Measurements from ENCODE around the gene CHST11.
A peak's percentile ranks its signal among the peaks of the same experiment; 100 is the strongest.

Gene CHST11

DNA sequence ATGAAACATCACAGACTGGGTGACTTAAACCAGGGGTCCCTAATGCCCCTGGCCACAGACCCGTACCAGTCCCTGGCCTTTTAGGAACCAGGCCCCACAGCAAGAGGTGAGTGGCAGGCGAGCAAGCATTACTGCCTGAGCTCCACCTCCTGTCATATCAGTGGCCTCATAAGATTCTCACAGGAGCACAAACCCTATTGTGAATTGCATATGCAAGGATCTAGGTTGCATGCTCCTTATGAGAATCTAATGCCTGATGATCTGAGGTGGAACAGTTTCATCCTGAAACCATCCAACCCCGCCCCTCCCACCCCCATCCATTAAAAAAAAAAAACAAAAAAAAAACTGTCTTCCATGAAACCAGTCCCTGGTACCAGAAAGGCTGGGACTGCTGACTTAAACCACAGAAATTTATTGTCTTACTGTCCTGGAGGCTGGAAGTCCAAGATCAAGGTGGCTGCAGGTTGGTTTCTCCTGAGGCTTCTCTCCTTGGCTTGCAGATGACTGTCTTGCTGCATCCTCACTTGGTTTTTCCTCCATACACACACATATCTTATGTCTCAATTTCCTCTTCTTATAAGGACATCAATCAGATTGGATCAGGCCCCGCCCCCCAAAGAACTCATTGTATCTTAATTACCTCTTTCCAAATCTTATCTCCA, 235.9 kb downstream of the CHST11 start:
- H3K9me3 Mint-ChIP-seq: no peaks in the 10 kb centered on the region
- peaks cover 14% of the 10 kb centered on the region for H3K36me3 Mint-ChIP-seq (ENCODE audit: insufficient read depth)
- ATAC-seq (replicated peaks) (no peak), DNase-seq (no peak)
- H3K27ac Mint-ChIP-seq: peak overlapping the region in 1 of 2 donors; percentile 73
- H3K4me1 Mint-ChIP-seq (ENCODE audit: low read depth in 2 of 2): peaks cover 56 to 73% of the 10 kb centered on the region in 2 donors
- peak overlapping the region; percentile 8 to 20 for H3K4me3 Mint-ChIP-seq
- no peaks in the 10 kb centered on the region for H3K27me3 Mint-ChIP-seq

DNA sequence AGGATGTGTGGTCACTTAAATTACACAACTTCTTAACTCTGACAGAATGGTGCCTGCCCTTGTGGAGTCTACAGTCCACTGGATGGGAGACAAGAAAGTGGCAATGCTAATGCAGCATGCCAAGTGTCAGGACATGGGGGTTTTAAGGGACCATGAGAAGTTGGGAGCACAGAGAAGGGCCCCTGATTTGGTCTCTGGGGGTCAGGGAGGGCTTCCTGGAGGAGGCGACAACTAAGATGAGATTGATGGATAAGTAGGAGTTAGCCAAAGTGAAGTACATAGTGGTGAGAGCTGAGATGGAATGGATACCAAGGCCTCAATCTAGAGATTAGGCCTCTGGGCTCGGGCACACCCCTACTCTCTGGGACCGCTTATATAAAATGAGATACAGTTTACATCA, 236.7 kb downstream of the CHST11 start:
- Mint-ChIP-seq H3K27me3 (no peaks in the 10 kb centered on the region), H3K9me3 (no peaks in the 10 kb centered on the region), H3K27ac (peak overlapping the region in 1 of 2 donors; percentile 73), H3K36me3 (ENCODE audit: insufficient read depth) (peaks cover 8% of the 10 kb centered on the region), H3K4me1 (ENCODE audit: low read depth in 2 of 2) (peaks cover 57 to 73% of the 10 kb centered on the region in 2 donors), H3K4me3 (peak overlapping the region; percentile 8 to 13)
- DNase-seq: no peak
- no peak for ATAC-seq (replicated peaks)

DNA sequence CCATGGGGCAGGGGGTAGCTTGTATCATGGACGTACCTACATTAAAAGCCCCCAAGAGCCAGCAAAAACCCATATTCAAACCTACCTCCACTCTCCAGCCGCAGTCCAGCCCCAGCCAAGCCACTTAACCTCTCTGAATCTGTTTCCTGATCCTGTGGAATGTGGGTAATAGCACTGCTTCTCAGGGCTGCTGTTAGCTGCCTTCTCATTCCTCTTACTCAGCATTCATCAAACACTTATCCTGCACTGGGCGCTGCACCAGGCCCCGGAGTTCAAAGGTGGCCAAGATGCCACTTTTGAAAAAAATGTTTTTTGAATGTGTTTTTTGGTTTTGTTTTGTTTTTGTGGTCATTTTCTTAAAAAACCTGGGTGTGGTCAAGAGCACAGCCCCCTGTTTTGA, 237.4 kb downstream of the CHST11 start:
- Mint-ChIP-seq H3K27me3 (no peaks in the 10 kb centered on the region), H3K36me3 (ENCODE audit: insufficient read depth) (peaks cover 8% of the 10 kb centered on the region), H3K4me3 (peak overlapping the region; percentile 38 to 59), H3K9me3 (no peaks in the 10 kb centered on the region), H3K4me1 (ENCODE audit: low read depth in 2 of 2) (peaks cover 54 to 70% of the 10 kb centered on the region in 2 donors), H3K27ac (peak overlapping the region; percentile 44 to 56)
- ATAC-seq (replicated peaks) (no peak), DNase-seq (no peak)

DNA sequence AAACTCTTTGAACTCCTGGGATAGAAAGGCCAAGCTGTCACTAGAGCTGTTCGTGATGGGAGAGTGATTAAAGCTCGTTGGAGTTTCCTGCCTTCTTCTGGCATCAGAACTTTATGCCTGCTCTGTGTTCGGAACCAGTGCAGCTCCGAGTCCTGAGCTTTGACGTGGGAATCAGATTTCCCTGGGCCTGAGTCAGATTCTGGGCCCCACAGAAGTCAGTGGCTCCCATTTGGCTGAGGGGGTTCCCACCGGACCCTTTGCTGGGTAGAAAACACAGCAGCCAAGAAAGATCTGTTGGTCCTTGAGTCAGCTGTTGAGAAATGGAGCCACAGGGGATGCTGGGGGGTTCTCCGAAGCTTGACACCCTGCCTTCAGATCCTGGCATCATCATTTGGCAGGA, 238.0 kb downstream of the CHST11 start:
- Mint-ChIP-seq H3K9me3 (no peaks in the 10 kb centered on the region), H3K27ac (peak overlapping the region; percentile 56 to 85), H3K27me3 (no peaks in the 10 kb centered on the region), H3K4me1 (ENCODE audit: low read depth in 2 of 2) (peaks cover 51 to 70% of the 10 kb centered on the region in 2 donors), H3K36me3 (ENCODE audit: insufficient read depth) (peaks cover 8% of the 10 kb centered on the region), H3K4me3 (peak overlapping the region; percentile 38 to 59)
- ATAC-seq (replicated peaks) (no peak), DNase-seq (no peak)

DNA sequence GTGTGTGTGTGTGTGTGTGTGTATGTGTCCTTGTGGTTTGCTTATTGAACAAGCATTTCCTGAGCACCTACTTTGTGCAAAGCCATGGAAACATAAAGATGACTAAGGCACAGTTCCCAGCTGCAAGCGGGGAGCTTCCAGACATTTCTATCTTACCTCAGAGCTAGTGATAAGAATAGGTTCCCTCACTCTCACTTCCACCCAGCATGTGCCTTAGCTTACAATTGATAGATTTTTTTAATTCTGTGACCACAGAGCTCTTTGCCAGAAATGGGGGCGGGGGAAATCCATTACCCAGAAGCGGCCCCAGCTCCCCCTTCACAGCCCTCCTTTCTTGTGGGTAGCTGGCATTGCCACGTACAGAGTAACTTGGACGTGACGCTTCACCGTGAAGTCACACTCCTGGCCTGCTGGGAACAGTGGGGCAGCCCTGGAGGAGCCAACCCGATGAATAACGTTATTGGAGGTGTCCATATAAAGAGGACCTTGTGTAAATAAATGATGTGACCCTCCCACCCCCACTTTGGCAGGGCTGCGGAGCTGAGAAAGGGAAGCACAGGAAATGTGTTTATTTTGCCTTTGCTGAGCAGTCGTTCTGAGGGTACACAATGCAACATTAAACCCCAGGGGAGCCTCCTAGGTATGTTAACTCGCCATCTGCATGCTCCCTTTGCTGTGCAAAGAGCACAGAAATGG, 238.9 kb downstream of the CHST11 start:
- peak; percentile 53 to 65 (median 53) for DNase-seq
- H3K36me3 Mint-ChIP-seq (ENCODE audit: insufficient read depth): peaks cover 8% of the 10 kb centered on the region

DNA sequence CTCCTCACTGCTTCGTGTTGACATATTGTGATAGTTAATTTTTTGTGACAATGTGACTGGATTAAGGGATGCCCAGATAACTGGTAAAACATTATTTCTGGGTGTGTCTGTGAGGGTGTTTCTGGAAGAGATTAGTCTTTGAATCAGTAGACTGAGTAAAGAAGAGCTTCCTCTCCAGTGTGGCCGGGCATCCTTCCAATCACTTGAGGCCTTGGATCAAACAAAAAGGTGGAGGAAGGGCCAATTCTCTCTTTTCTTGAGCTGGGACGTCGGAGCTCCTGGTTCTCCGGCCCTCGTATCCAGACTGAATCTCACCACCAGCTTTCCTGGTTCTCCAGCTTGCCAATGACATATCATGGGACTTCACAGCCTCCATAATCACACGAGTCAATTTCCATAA, 240.4 kb downstream of the CHST11 start:
- Mint-ChIP-seq H3K4me1 (ENCODE audit: low read depth in 2 of 2) (peaks cover 43 to 72% of the 10 kb centered on the region in 2 donors), H3K36me3 (ENCODE audit: insufficient read depth) (peaks cover 8% of the 10 kb centered on the region), H3K9me3 (no peaks in the 10 kb centered on the region), H3K27me3 (no peaks in the 10 kb centered on the region), H3K4me3 (peak overlapping the region in 1 of 2 donors; percentile 15), H3K27ac (peak overlapping the region; percentile 6 to 18)
- no peak for ATAC-seq (replicated peaks)
- DNase-seq: no peak

More for the DNA sequence above, 238.9 kb downstream of the CHST11 start:
- peak overlapping the region; percentile 59 to 71 for H3K4me3 Mint-ChIP-seq
- peak overlapping the region; percentile 85 for H3K27ac Mint-ChIP-seq
- no peaks in the 10 kb centered on the region for H3K9me3 Mint-ChIP-seq
- no peaks in the 10 kb centered on the region for H3K27me3 Mint-ChIP-seq
- H3K4me1 Mint-ChIP-seq (ENCODE audit: low read depth in 2 of 2): peaks cover 51 to 67% of the 10 kb centered on the region in 2 donors
- ATAC-seq (replicated peaks): peak; percentile 87

DNA sequence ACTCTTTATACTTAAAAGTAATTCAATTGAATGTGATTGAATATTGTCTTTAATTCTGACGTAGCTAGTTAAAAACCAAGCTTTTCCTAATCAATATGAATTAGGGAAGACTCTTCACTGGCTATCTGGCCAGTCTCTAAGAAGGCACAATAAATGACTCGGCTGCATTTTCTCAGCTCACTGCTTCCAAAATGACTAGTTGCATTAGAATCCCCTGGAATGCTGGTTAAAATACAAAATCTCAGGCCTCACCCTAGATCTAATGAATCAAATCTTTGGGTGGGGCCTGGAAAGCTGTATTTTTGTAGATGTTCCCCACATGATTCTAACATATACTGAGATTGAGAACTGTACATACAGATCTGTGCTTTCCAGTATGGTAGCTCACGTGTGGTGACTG, 242.1 kb downstream of the CHST11 start:
- no peak overlapping the region for H3K4me3 Mint-ChIP-seq
- no peak for DNase-seq

DNA sequence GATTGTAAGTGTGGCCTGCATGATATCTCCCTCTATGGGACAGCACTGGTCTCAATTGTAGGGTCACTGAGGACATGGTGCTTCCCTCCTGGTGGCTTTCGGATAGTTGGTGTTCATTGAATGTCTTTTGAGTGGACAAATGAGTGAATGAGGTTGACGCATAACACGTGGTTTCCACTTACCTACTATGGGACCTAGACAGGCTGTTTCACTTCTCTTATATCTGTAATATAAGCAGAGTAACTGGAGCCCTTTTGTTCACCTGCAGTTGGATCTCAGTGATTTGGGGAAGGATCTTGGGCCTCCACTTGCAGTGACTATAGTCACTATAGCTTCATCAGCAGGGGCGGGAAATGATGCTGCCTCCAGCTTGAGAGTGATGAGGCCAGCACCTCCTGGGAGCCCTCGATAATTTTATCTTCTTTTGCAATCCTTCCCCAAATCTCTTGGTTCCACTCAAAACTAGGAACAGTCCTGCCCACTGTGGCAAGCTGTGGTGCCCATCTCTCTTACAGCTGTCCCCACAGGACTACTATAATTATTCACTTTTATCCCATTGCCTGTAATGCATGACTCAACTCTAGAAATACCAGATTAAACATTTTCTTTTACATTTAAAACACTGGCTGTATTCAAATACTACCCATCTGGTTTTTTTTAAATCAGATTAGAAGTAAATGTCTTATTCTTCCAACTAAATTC, 242.9 kb downstream of the CHST11 start:
- Mint-ChIP-seq H3K36me3 (ENCODE audit: insufficient read depth) (peaks cover 11% of the 10 kb centered on the region), H3K9me3 (no peaks in the 10 kb centered on the region), H3K27me3 (no peaks in the 10 kb centered on the region), H3K4me3 (no peak overlapping the region), H3K27ac (peak overlapping the region in 1 of 2 donors; percentile 52), H3K4me1 (ENCODE audit: low read depth in 2 of 2) (peaks cover 39 to 71% of the 10 kb centered on the region in 2 donors)
- DNase-seq (no peak), ATAC-seq (replicated peaks) (no peak)

More for the DNA sequence above, 242.1 kb downstream of the CHST11 start:
- Mint-ChIP-seq H3K9me3 (no peaks in the 10 kb centered on the region), H3K27me3 (no peaks in the 10 kb centered on the region), H3K4me1 (ENCODE audit: low read depth in 2 of 2) (peaks cover 46 to 76% of the 10 kb centered on the region in 2 donors), H3K27ac (peak overlapping the region in 1 of 2 donors; percentile 52), H3K36me3 (ENCODE audit: insufficient read depth) (peaks cover 12% of the 10 kb centered on the region)
- no peak for ATAC-seq (replicated peaks)

DNA sequence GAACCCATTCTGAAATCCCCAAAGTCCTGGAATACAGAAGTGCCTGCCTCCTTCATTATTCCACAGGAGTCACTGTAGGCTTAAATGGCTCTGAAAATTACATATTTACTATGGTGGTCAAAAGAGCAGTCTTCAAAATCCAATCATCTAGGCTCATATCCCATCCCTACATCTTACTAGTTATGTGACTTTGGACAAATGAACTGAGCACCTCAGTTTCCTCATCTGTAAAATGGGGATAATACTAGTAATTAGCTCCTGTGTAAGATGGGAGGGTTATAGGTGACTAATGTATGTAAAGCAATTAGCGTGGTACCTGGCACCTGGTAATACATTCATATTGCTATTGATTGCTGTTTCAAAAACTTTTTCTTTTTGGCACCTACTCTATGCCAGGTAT, 243.6 kb downstream of the CHST11 start:
- Mint-ChIP-seq H3K27me3 (no peaks in the 10 kb centered on the region), H3K4me1 (ENCODE audit: low read depth in 2 of 2) (peaks cover 39 to 71% of the 10 kb centered on the region in 2 donors), H3K27ac (peak overlapping the region in 1 of 2 donors; percentile 25), H3K4me3 (no peak overlapping the region), H3K9me3 (no peaks in the 10 kb centered on the region), H3K36me3 (ENCODE audit: insufficient read depth) (peaks cover 11% of the 10 kb centered on the region)
- DNase-seq (no peak), ATAC-seq (replicated peaks) (no peak)

DNA sequence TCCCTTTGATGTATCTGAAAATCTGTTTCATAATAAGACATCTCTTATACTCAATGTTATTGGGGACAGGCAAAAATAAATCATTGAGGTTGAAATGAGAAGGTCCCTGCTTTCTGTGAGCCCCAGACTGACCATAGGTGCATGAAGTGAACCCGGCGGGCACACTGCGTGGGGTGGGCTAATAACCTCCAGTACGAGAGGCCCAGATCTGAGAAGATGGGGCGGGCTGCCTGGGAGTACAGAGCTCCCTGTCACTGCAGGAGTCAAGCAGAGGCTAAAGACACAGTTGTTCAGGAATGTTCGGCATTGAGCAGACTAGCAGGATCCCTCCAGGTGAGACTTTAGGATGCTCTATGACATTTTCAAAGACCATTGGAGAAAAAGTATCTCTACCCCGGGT, 244.6 kb downstream of the CHST11 start:
- Mint-ChIP-seq H3K27me3 (no peaks in the 10 kb centered on the region), H3K36me3 (ENCODE audit: insufficient read depth) (peaks cover 10% of the 10 kb centered on the region), H3K4me1 (ENCODE audit: low read depth in 2 of 2) (peaks cover 36 to 64% of the 10 kb centered on the region in 2 donors), H3K4me3 (no peak overlapping the region), H3K9me3 (no peaks in the 10 kb centered on the region), H3K27ac (peak overlapping the region in 1 of 2 donors; percentile 25)
- ATAC-seq (replicated peaks) (no peak), DNase-seq (no peak)

DNA sequence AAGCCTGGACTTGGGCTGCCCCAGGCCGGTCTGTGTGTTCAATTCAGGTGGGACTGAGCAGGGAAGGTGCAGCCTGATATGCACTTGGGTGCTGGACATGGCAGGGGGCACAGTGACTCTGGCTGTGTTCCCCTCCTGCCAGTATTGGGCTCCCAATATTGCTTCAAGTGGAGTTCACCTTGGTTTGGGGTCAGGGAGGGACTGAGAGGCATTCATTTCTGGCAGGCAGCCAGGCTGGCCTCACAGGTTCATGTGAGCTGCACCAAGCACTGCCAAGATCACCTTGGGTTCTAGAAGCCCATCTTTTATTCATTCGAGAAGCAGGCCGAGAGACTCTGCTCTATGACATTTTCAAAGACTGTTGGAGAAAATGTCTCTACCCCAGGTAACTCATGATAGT, 245.0 kb downstream of the CHST11 start:
- no peak for ATAC-seq (replicated peaks)
- no peak for DNase-seq
- peaks cover 37 to 66% of the 10 kb centered on the region in 2 donors for H3K4me1 Mint-ChIP-seq (ENCODE audit: low read depth in 2 of 2)
- no peak overlapping the region for H3K27ac Mint-ChIP-seq
- peaks cover 10% of the 10 kb centered on the region for H3K36me3 Mint-ChIP-seq (ENCODE audit: insufficient read depth)
- H3K27me3 Mint-ChIP-seq: no peaks in the 10 kb centered on the region
- H3K4me3 Mint-ChIP-seq: no peak overlapping the region
- H3K9me3 Mint-ChIP-seq: no peaks in the 10 kb centered on the region

DNA sequence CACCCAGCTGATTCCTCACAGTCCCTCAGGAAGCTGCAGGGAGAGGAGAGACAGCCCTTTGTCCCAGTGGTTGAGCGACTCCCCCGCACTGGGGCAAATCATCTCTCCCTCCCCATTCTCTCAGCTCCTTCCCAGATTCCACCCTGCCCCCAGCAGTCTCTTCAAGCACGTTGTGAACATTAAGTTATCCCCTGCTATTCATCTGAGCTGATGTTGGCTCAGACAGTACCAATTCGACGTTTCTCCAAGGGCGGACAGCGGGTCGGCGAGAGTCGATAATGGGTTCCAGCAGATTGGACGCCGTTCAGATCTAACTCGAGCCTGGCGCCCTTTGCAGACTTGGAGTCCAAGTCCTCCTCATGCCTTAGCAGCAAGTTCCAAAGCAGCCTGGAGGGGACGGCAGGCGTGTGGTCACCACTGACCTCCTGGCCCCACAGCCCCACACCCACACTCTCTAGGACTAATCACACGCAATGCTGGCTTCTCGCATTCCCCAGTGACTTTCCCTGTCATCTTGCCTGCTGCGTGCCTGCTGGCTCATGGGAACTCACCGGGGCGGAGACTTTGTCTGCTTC, 245.9 kb downstream of the CHST11 start:
- Mint-ChIP-seq H3K4me3 (no peak overlapping the region), H3K27ac (peak overlapping the region; percentile 15 to 80), H3K36me3 (ENCODE audit: insufficient read depth) (peaks cover 10% of the 10 kb centered on the region), H3K4me1 (ENCODE audit: low read depth in 2 of 2) (peaks cover 35 to 66% of the 10 kb centered on the region in 2 donors), H3K9me3 (no peaks in the 10 kb centered on the region), H3K27me3 (no peaks in the 10 kb centered on the region)
- ATAC-seq (replicated peaks) (no peak), DNase-seq (no peak)

DNA sequence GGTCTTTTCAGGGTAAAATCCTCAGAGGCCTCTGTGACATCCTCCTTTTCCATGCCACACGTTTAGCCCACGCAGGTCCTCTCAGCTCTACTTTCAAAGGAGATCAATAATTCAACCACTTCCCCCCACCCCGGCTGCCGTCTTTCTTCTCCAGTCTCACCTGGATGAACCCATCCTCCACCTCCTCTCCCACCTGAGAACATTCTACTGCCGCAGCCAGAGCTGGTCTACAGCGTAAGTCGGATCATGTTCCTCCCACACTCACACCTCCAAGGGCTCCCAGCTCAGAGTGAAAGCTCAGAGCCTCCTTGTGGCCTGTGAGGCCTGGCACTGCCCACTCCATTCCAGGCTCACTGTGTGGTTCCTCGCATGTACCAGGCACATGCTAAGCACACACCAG, 246.6 kb downstream of the CHST11 start:
- Mint-ChIP-seq H3K4me3 (no peak overlapping the region), H3K27ac (peak overlapping the region; percentile 35 to 80), H3K9me3 (no peaks in the 10 kb centered on the region), H3K36me3 (ENCODE audit: insufficient read depth) (peaks cover 10% of the 10 kb centered on the region), H3K4me1 (ENCODE audit: low read depth in 2 of 2) (peaks cover 31 to 62% of the 10 kb centered on the region in 2 donors), H3K27me3 (no peaks in the 10 kb centered on the region)
- ATAC-seq (replicated peaks): no peak
- no peak for DNase-seq

Measured in effector memory CD8-positive, alpha-beta T cell (primary cell).